K562 (cell line): ENCODE measurements around the gene PLEKHA7. TPM values are rescaled to one million over a fixed set of nuclear protein-coding genes. Genes with fewer than 3 reads are reported as not detected.
"Not testable (repeated sequence)": the region's sequence is repeated elsewhere in the genome, so short reads cannot be mapped to it uniquely, and the experiment has no call there.

Experiments used
- ATAC-seq: fragments of 200-7000 bp; cut with Tn5 transposase; 3 replicates; pipeline ENCODE4 v1.9.1; 2020; ENCODE audit warnings: moderate library complexity
- BruUV-seq: library from RNA; stranded (reverse); fragments of 400-500 nt; replicated peaks from 2 replicates; lab custom pipeline; 2021; lab: Mats Ljungman, UMichigan
- CTCF ChIA-PET: fragments of 300-600 bp; formaldehyde crosslinking; extraction: SDS; loops from one replicate; lab custom pipeline; 2021; ENCODE audit warnings: low intra/inter-chr PET ratio; lab: Yijun Ruan, JAX
- POLR2A ChIA-PET: fragments of 300-600, 350-650 bp; sonication (Branson Sonifier 250); formaldehyde crosslinking; extraction: SDS; loops from one replicate; lab custom pipeline; 2021; ENCODE audit warnings: antibody characterized with exemption, inconsistent platforms; lab: Yijun Ruan, JAX
- DNase-seq, 4 experiments: peaks; one replicate each; pipeline versions ENCODE4 v3.0.0 to v3.0.0-alpha.2; 2011 to 2018; ENCODE audit warnings: low spot score in 3 of 4, mixed read lengths in 3 of 4; ENCODE audit errors: extremely low read depth in 1 of 4
- FAIRE-seq: peaks from 2 replicates; lab custom pipeline; 2011; peaks lifted over from hg19 to GRCh38; lab: Jason Lieb, UNC
- H2AFZ ChIP-seq: 2 replicates; pipeline ENCODE4 v1.6.0; 2011; ENCODE audit warnings: low read depth, low read length, control low read depth, inconsistent platforms
- H3K27ac ChIP-seq: fragments of 200-600 bp; 3 replicates; pipeline ENCODE4 v1.8.0; 2011; ENCODE audit warnings: low read depth, mild to moderate bottlenecking, control low read depth, inconsistent platforms, low read length, moderate library complexity, mixed read lengths; ENCODE audit errors: extremely low read depth
- H3K27me3 ChIP-seq, 2 experiments: fragments of 300-600 bp in 1 of 2; 2 replicates in 1 of 2; 3 replicates in 1 of 2; pipeline versions ENCODE4 v1.6.0 to v1.8.0; 2011; ENCODE audit warnings: inconsistent platforms in 2 of 2, low read length in 2 of 2, mild to moderate bottlenecking in 1 of 2, mixed read lengths in 1 of 2, moderate library complexity in 1 of 2; ENCODE audit not compliant: control insufficient read depth in 2 of 2, insufficient read depth in 2 of 2
- H3K36me3 ChIP-seq: fragments of 300-600 bp; 3 replicates; pipeline ENCODE4 v1.8.0; 2011; ENCODE audit warnings: mild to moderate bottlenecking, low read length, inconsistent platforms; ENCODE audit not compliant: control insufficient read depth, insufficient read depth
- H3K4me1 ChIP-seq, 2 experiments: fragments of 200-600 bp in 1 of 2; replicated peaks in 1 of 2; 2 replicates in 1 of 2; 3 replicates in 1 of 2; pipeline versions ENCODE4 v1.5.1 to v1.8.0; 2011; ENCODE audit warnings: inconsistent platforms in 2 of 2, low read length in 2 of 2, mild to moderate bottlenecking in 1 of 2, mixed read lengths in 1 of 2, moderate library complexity in 1 of 2; ENCODE audit not compliant: control insufficient read depth in 2 of 2, insufficient read depth in 2 of 2
- H3K4me2 ChIP-seq: 2 replicates; pipeline ENCODE4 v1.6.1; 2011; ENCODE audit warnings: low read length, control low read depth, inconsistent platforms, mixed read lengths; ENCODE audit not compliant: insufficient read depth
- H3K4me3 ChIP-seq: fragments of 200-600 bp; sonication (generic), shearing (Covaris generic); 2 replicates; pipeline ENCODE4 v1.5.1; 2016; ENCODE audit warnings: control low read depth, inconsistent platforms
- H3K79me2 ChIP-seq: fragments of 200-600 bp; 3 replicates; pipeline ENCODE4 v1.8.0; 2011; ENCODE audit warnings: low read length, inconsistent platforms; ENCODE audit not compliant: control insufficient read depth, insufficient read depth
- H3K9ac ChIP-seq, 2 experiments: 2 replicates each; pipeline versions ENCODE4 v1.6.0 to v1.6.1; 2011; ENCODE audit warnings: low read depth in 2 of 2, low read length in 2 of 2, control low read depth in 1 of 2, inconsistent platforms in 1 of 2, mild to moderate bottlenecking in 1 of 2, mixed read lengths in 1 of 2; ENCODE audit not compliant: insufficient read depth in 1 of 2
- H3K9me1 ChIP-seq: one replicate; pipeline ENCODE4 v1.6.0; 2011; ENCODE audit warnings: inconsistent platforms, mild to moderate bottlenecking, low read length, moderate library complexity; ENCODE audit not compliant: control insufficient read depth, insufficient read depth
- H3K9me3 ChIP-seq: replicated peaks from 2 replicates; pipeline ENCODE4 v1.5.1; 2011; ENCODE audit warnings: low read depth, low read length, inconsistent platforms; ENCODE audit not compliant: control insufficient read depth, insufficient read depth
- H4K20me1 ChIP-seq: replicated peaks from 2 replicates; pipeline ENCODE4 v1.6.1; 2011; ENCODE audit warnings: low read length, inconsistent platforms, mixed read lengths; ENCODE audit not compliant: control insufficient read depth, insufficient read depth
- THRB ChIP-seq: fragments of 450-650 bp; formaldehyde crosslinking; conservative IDR thresholded peaks from 2 replicates; pipeline ENCODE4 v1.4.0; 2022; ENCODE audit warnings: mild to moderate bottlenecking, missing genetic modification characterization
- ZNF431 ChIP-seq: sonication (generic); formaldehyde crosslinking; IDR thresholded peaks from 2 replicates; pipeline ENCODE4 v1.8.0; 2022; ENCODE audit warnings: mild to moderate bottlenecking, missing genetic modification reagents
- WGBS: fragments of 100-300 bp; shearing (Covaris generic); methylation state at CpG from one replicate; pipeline ENCODE4 v1.1.6; 2016; ENCODE audit warnings: low coverage, mixed read lengths; ENCODE audit not compliant: insufficient coverage; ENCODE audit errors: missing lambda C conversion rate; 5-methylcytosine and 5-hydroxymethylcytosine counted together
- in situ Hi-C: fragments of 300-500 bp; cut with MboI; formaldehyde crosslinking; loops from 4 replicates; pipeline ENCODE4 v1.15.0; 2018; ENCODE audit warnings: inconsistent platforms, mixed read lengths
- intact Hi-C: fragments of 100-400 bp; cut with micrococcal nuclease; formaldehyde crosslinking; loops from 2 replicates; pipeline ENCODE4 v1.14.2; 2022
- polyA plus RNA-seq, 8 experiments: library from polyadenylated mRNA; depleted of rRNA in 4 of 8; stranded (reverse) in 5 of 8; unstranded in 3 of 8; fragments of >200 nt; fragmentation: Nextera tagmentation in 2 of 8; fragmentation: Illumina TruSeq in 1 of 8; extraction: Ambion mirVana in 2 of 8; extraction: Trizol in 1 of 8; gene quantifications; 2 replicates each; pipeline versions ENCODE4 v1.2.1 to v1.2.3, GENCODE V29; 2011 to 2014; ENCODE audit warnings: inconsistent platforms in 1 of 8, missing spikeins in 1 of 8
- total RNA-seq, 7 experiments: library from RNA; depleted of rRNA in 6 of 7; stranded (reverse); fragments of >200 nt in 6 of 7; fragmentation: Illumina TruSeq in 2 of 7; extraction: Trizol in 2 of 7; gene quantifications; 2 replicates each; pipeline versions ENCODE4 v1.2.1 to v1.2.3, GENCODE V29; 2011 to 2021; ENCODE audit warnings: low replicate concordance in 1 of 7

Gene PLEKHA7
- total and polyA plus RNA-seq, 9 of the 15 experiments (the other 6 are each of a cell fraction or from before 2014, with no cell fraction given) = 0.06 to 0.77 (median 0.20) TPM; not detected in 1

DNA sequence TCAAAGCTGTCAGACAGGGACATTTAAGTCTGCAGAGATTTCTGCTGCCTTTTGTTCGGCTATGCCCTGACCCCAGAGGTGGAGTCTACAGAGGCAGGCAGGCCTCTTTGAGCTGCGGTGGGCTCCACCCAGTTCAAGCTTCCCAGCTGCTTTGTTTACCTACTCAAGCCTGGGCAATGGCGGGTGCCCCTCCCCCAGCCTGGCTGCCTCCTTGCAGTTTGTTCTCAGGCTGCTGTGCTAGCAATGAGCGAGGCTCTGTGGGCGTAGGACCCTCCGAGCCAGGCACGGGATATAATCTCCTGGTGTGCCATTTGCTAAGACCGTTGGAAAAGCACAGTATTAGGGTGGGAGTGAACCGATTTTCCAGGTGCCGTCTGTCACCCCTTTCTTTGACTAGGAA lies 19.8 kb upstream of the PLEKHA7 start:
- FAIRE-seq, intact Hi-C loops: not testable (repeated sequence)

GRCh38 chr11:17026487-17027082 lies 12.4 kb upstream of the PLEKHA7 start:
- Histone ChIP-seq H2AFZ (no peak overlapping the region), H4K20me1 (no peaks in the 10 kb centered on the region), H3K36me3 (no peaks in the 10 kb centered on the region), H3K9me3 (no peaks in the 10 kb centered on the region), H3K4me2 (no peak overlapping the region), H3K9ac (no peak overlapping the region), H3K4me1 (no peaks in the 10 kb centered on the region), H3K4me3 (no peak overlapping the region), H3K27ac (no peak overlapping the region), H3K27me3 (peaks cover 0 to 17% of the 10 kb centered on the region in 2 experiments; a peak in 3 of 5 replicates), H3K9me1 (no peaks in the 10 kb centered on the region), H3K79me2 (no peaks in the 10 kb centered on the region)
- no TSS peak for BruUV-seq
- ATAC-seq (no peak), FAIRE-seq (no peak), DNase-seq (no peak)
- ChIA-PET CTCF (no interaction called here), POLR2A (interaction anchor here (0.6 to 0.7 kb wide), 2 partner anchors 57 to 169 kb away, joined by 3 read pairs; no protein-coding TSS in a partner anchor)
- TF ChIP-seq THRB (CRISPR knock-in tag) (no peak), ZNF431 (CRISPR knock-in tag) (no peak)
- intact Hi-C loops = no loop called here
- WGBS = 0% methylated on average over 3 of the region's 3 CpGs
- in situ Hi-C loops = no loop called here

More for the DNA sequence above, 19.8 kb upstream of the PLEKHA7 start:
- H3K27ac ChIP-seq, H3K9me1 ChIP-seq, BruUV-seq, H2AFZ ChIP-seq, H3K9ac ChIP-seq, H3K4me2 ChIP-seq, H4K20me1 ChIP-seq, H3K36me3 ChIP-seq, H3K4me1 ChIP-seq, ATAC-seq, H3K27me3 ChIP-seq, POLR2A ChIA-PET, DNase-seq, H3K4me3 ChIP-seq, in situ Hi-C loops, H3K9me3 ChIP-seq, CTCF ChIA-PET, H3K79me2 ChIP-seq: not testable (repeated sequence)
- 0% methylated on average over 8 of the region's 10 CpGs for WGBS
